Lower leg skin (tissue), 4 donors: ENCODE results near the gene MYOF. TPM values are rescaled to one million over a fixed set of nuclear protein-coding genes. Genes with fewer than 3 reads are reported as not detected.

ENCODE experiments used
- DNase-seq, 2 donors: peaks; one replicate each; pipeline ENCODE4 v3.0.0-alpha.2; 2019; ENCODE audit warnings: low spot score in 2 of 2
- H3K4me3 ChIP-seq: fragments of 200-600 bp; sonication (generic); 2 replicates; pipeline ENCODE4 v1.5.1; 2017; ENCODE audit warnings: mild to moderate bottlenecking, low read depth; ENCODE audit not compliant: poor library complexity, severe bottlenecking
- POLR2A ChIP-seq, 2 donors: fragments of 450-650 bp; IDR thresholded peaks; one replicate each; pipeline ENCODE4 v1.6.1; 2016 to 2017; ENCODE audit warnings: antibody characterized with exemption in 2 of 2, mild to moderate bottlenecking in 1 of 2, moderate library complexity in 1 of 2
- WGBS, 2 donors: methylation state at CpG; one replicate each; pipeline ENCODE4 v1.1.5; 2018; 5-methylcytosine and 5-hydroxymethylcytosine counted together
- intact Hi-C: fragments of 100-400 bp; cut with DNase I; formaldehyde crosslinking; loops from one replicate; pipeline ENCODE4 v1.15.0; 2023; ENCODE audit warnings: low total_unique reads
- total RNA-seq, 4 donors: library from RNA; depleted of rRNA; stranded (reverse); fragments of >200 nt; gene quantifications; one replicate each; pipeline ENCODE4 v1.1.0, GENCODE V29; 2016
- TF ChIP-seq, protein P1 (sequence below), 3 donors: fragments of 450-650 bp; IDR thresholded peaks; one replicate each; pipeline ENCODE4 v1.5.1; 2016; ENCODE audit warnings: antibody characterized with exemption in 3 of 3, mild to moderate bottlenecking in 3 of 3, moderate library complexity in 2 of 3

The MYOF gene
- total RNA-seq = 100 to 1,000 TPM in 1 of 4 donors, 10 to 100 TPM in 3; 65.5 to 129 (median 90.3) TPM

- intact Hi-C loops = loop anchor here (2.0 kb wide), 1 partner anchor 103 kb away; no protein-coding TSS in a partner anchor
- DNase-seq = peak; percentile 79 to 93
- peak within 1 kb of the TSS; percentile 41 for H3K4me3 ChIP-seq
- no peak for TF ChIP-seq POLR2A (IDR thresholded peaks at IDR 0.05)
- TF ChIP-seq, protein P1, sequence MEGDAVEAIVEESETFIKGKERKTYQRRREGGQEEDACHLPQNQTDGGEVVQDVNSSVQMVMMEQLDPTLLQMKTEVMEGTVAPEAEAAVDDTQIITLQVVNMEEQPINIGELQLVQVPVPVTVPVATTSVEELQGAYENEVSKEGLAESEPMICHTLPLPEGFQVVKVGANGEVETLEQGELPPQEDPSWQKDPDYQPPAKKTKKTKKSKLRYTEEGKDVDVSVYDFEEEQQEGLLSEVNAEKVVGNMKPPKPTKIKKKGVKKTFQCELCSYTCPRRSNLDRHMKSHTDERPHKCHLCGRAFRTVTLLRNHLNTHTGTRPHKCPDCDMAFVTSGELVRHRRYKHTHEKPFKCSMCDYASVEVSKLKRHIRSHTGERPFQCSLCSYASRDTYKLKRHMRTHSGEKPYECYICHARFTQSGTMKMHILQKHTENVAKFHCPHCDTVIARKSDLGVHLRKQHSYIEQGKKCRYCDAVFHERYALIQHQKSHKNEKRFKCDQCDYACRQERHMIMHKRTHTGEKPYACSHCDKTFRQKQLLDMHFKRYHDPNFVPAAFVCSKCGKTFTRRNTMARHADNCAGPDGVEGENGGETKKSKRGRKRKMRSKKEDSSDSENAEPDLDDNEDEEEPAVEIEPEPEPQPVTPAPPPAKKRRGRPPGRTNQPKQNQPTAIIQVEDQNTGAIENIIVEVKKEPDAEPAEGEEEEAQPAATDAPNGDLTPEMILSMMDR (IDR thresholded peaks at IDR 0.05) = peak in 1 of 3 donors; percentile 14
- 0 to 1% methylated on average over 27 of the region's 27 CpGs for WGBS, 2 donors
Measured at GRCh38 chr10:93482145-93482834, at the start of gene MYOF. Gene MYOF (minus strand): TSS chr10:93482334. CDS start chr10:93482194, 140 bp downstream.

- intact Hi-C loops = no loop called here
- 87 to 91% methylated on average over 4 of the region's 4 CpGs for WGBS, 2 donors
- H3K4me3 ChIP-seq = no peak overlapping the region
- TF ChIP-seq, protein P1 (IDR thresholded peaks at IDR 0.05) = no peak
- TF ChIP-seq POLR2A (IDR thresholded peaks at IDR 0.05) = no peak
- DNase-seq = no peak
Measured at GRCh38 chr10:93518531-93518930, 36.4 kb upstream of the MYOF start.

DNA sequence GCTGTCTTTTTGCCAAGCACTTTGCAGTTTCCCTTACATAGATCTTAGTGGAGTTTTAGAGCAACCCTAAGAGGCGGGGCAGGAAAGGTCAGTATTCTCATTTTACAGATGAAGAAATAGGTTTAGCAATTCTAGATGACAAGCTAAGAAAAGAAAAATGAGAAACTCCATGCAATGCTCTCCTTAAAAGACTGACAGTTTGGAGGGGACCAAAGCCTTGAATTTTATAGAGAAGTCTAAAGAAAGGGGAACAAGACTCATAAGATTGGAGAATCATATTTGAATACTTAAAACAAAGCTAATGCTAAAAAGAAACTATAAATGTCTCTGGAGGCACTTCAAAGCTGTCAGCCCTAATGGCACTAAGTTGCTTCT lies 33.9 kb upstream of the MYOF start:
- H3K4me3 ChIP-seq = no peak overlapping the region
- DNase-seq = no peak
- TF ChIP-seq POLR2A (IDR thresholded peaks at IDR 0.05) = no peak
- TF ChIP-seq, protein P1 (IDR thresholded peaks at IDR 0.05) = no peak
- WGBS, 2 donors = 76 to 89% methylated on average over 1 of the region's 1 CpG
- intact Hi-C loops = no loop called here

DNA sequence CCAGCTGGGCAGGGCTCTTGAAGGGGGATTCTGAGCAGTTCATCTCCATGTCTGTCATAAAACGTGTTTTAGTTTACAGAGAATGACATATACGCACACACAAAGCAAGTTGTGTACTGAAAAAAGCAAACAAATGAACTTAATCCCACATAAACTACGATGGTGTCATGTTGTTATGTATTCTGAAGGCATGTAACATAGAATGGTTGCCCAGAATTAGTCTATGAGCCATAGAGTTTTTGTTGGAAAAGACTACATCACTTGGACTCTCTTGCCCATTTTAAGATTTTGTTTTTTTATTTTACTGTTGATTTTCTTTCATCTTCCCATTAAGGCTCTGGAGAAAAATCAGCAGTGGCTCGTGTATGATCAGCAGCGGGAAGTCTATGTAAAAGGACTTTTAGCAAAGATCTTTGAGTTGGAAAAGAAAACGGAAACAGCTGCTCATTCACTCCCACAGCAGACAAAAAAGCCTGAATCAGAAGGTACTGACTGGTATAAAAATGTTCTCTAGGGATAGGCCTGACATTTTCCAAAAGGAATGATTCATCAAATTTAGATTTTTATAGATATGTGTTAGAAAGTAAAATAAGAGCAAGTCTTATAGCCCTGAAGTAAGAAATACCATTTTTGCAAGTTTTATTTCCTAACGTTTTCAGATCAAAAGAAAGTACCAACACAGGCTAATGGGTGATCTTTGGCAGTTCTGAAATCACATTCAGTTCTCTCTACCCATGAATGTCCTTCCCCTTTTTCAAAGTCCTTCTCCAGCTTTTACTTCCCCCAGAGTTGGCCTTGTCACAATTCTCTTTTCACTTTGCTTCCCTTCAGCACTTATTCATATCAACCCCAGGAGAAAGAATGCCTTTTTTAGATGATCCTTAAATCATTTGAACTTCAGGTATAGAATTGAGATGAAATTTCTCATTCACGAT lies 33.2 kb upstream of the MYOF start:
- intact Hi-C loops = no loop called here
- no peak for DNase-seq
- WGBS, 2 donors = 53 to 55% methylated on average over 8 of the region's 8 CpGs
- TF ChIP-seq POLR2A (IDR thresholded peaks at IDR 0.05) = no peak
- H3K4me3 ChIP-seq = no peak overlapping the region

DNA sequence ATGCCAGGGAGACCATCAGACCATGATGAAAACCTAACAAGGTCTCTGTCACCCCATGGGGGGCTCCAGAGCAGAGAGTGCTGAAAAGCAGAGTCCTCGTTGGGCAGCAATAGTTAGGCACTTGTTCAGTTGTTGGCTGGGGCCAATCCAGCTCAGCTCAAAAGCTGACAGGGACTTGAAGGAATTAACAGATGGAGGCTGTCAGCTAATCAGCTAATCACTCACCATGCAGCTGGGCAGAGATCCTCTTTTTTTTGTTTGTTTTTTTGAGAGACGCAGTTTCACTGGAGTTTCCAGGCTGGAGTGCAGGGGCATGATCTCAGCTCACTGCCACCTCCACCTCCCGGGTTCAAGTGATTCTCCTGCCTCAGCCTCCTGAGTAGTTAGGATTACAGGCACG lies 32.4 kb upstream of the MYOF start:
- 77 to 82% methylated on average over 4 of the region's 4 CpGs for WGBS, 2 donors
- DNase-seq = no peak
- no peak overlapping the region for H3K4me3 ChIP-seq
- no peak for TF ChIP-seq POLR2A (IDR thresholded peaks at IDR 0.05)
- TF ChIP-seq, protein P1 (IDR thresholded peaks at IDR 0.05) = no peak
- intact Hi-C loops = no loop called here

- no peak for DNase-seq
- 0 to 97% methylated on average over 1 of the region's 1 CpG for WGBS, 2 donors
Measured at GRCh38 chr10:93513091-93513490, 31.0 kb upstream of the MYOF start.

More at GRCh38 chr10:93513091-93513490, 31.0 kb upstream of the MYOF start:
- intact Hi-C loops = no loop called here
- TF ChIP-seq POLR2A (IDR thresholded peaks at IDR 0.05) = no peak
- TF ChIP-seq, protein P1 (IDR thresholded peaks at IDR 0.05) = no peak
- H3K4me3 ChIP-seq = no peak overlapping the region
